ENCODE results near the gene JADE3.

DNA sequence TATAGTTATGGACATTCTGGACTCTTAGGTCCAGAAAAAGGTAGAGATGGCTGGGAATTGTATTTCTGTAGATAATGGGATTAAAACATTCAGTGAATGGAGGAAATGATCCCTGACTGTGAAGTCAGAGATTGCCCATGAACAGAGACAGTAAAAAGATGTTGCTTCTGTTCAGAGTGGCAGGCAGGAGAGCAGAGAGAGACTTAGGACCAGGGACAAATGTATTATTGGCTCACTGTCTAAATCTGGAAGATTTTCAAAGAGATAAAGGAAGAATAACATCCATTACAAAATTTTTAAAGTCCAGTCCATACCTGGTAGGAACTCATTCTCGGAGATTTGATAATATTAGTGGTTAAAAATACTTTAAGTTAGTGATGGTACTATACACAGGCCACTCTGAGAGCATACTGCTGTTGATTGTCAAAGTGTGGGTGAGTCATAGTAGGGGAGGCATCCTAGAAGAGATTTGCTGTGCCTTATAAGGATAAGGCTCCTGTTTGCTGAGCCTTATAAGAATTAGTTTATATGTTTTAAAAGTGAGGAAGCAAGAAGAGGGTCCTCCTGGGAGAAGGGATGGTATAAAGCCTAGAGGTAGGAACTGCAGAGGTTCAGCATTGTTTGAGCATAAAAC is 53.0 kb downstream of the JADE3 start:
- TF ChIP-seq, protein P1, sequence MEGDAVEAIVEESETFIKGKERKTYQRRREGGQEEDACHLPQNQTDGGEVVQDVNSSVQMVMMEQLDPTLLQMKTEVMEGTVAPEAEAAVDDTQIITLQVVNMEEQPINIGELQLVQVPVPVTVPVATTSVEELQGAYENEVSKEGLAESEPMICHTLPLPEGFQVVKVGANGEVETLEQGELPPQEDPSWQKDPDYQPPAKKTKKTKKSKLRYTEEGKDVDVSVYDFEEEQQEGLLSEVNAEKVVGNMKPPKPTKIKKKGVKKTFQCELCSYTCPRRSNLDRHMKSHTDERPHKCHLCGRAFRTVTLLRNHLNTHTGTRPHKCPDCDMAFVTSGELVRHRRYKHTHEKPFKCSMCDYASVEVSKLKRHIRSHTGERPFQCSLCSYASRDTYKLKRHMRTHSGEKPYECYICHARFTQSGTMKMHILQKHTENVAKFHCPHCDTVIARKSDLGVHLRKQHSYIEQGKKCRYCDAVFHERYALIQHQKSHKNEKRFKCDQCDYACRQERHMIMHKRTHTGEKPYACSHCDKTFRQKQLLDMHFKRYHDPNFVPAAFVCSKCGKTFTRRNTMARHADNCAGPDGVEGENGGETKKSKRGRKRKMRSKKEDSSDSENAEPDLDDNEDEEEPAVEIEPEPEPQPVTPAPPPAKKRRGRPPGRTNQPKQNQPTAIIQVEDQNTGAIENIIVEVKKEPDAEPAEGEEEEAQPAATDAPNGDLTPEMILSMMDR (IDR thresholded peaks at IDR 0.05), result no peak
- no peak for TF ChIP-seq POLR2A (IDR thresholded peaks at IDR 0.05)

All from stomach (tissue), 4 donors.